Brain pericyte (primary cell): ENCODE data around the gene HOXD10.

Experiments
- DNase-seq: peaks from one replicate; pipeline ENCODE4 v3.0.0-alpha.2; 2012; ENCODE audit warnings: low read depth, low spot score

The HOXD10 gene

GRCh38 chr2:176162911-176163671, 46.5 kb downstream of the HOXD10 start:
- no peak for DNase-seq

GRCh38 chr2:176163672-176164056, 47.1 kb downstream of the HOXD10 start:
- DNase-seq: no peak

GRCh38 chr2:176164201-176164600, 47.6 kb downstream of the HOXD10 start:
- no peak for DNase-seq

GRCh38 chr2:176164611-176165369, 48.2 kb downstream of the HOXD10 start:
- no peak for DNase-seq

- no peak for DNase-seq
These were observed 48.9 kb downstream of the HOXD10 start for GRCh38 chr2:176165370-176166050.

- DNase-seq: no peak
These were observed 49.7 kb downstream of the HOXD10 start for GRCh38 chr2:176166272-176166671.

GRCh38 chr2:176167398-176167797, 50.8 kb downstream of the HOXD10 start:
- DNase-seq: no peak

GRCh38 chr2:176169181-176169580, 52.6 kb downstream of the HOXD10 start:
- DNase-seq: no peak
